Dermis microvascular lymphatic vessel endothelial cell (primary cell): ENCODE data around the gene SALL4. TPM values are rescaled to one million over a fixed set of nuclear protein-coding genes. Genes with fewer than 3 reads are reported as not detected.
"Not testable (repeated sequence)": the region's sequence is repeated elsewhere in the genome, so short reads cannot be mapped to it uniquely, and the experiment has no call there.

Experiments used
- DNase-seq, 2 donors: peaks; one replicate each; pipeline versions ENCODE4 v3.0.0 to v3.0.0-alpha.2; 2010; ENCODE audit warnings: low read depth in 2 of 2
- total RNA-seq: library from RNA; depleted of rRNA; stranded (reverse); fragments of >200 nt; gene quantifications from 2 replicates; pipeline ENCODE4 v1.2.1, GENCODE V29; 2014

SALL4 gene
- 0.26 and 0.63 TPM in 2 replicates for total RNA-seq

DNA sequence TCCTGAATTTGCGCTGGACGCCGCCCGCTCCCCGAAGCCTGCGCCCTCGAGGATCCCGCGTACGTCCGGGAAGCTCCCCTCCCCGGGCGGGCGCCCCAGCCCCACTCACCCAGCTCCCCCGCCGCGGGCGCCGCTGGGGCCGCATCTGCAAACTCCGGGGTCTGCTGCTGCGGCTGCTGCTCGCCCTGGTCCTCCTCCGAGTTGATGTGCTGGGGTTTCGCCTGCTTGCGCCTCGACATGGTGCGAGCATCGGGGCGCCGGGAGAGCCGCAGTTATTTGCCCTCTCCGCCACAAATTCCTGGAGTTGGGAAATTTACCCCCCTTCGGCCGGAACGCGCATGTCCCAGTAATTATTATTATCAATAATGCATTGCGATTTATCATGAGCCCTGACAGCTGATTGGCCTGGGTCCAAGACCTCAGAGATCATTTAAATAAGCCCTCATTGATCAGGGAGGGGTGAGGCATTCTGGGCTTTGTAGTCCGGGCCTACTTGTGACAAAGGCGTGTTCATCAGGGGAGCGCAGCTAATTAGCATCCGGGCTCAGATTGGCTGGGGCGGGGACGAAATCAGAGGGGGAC is at the start of gene SALL4:
TSS of gene SALL4 (minus strand) at position 352 of the 582 bp plus-strand sequence. CDS start at position 239, 113 bp downstream.
- no peak for DNase-seq

DNA sequence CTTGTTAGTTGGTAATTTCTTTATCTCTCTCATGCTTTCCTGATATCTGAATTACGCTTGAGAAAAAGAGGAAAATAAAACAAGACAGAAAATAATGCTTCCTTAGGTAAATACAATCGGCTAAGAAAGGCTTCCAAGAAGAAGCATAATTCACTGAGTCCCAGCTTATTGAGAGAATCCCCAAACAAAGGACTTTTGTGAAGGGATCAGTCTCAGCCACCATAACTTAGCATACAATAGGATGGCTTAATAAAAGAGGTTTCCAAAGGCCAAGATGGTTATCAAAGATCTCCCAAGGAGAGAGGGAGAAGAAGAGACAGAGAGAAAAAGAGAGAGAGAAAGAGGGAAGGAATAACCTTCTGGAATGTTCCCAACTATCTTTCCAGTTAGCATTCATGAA is 46.0 kb upstream of the SALL4 start:
- DNase-seq, result no peak

DNA sequence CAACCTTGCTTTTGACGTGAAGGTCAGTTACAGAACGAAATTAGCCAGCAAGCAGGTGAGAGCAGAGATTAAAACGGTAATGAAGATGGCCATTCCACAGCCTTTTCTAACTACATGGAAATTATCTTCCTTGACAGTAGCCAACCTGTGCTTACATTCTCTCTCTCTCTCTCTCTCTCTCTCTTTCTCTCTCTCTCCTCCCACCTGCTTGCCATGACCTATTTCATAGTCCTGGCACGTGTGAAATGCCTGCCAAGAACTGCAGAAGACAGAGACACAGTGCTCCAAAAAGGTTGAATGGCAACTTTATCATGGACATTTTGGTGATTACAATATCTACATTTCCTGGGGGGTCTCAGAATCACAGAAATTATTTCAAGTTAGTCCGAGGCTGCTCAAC is 38.5 kb upstream of the SALL4 start:
- no peak for DNase-seq

GRCh38 chr20:51837876-51838420 is 35.6 kb upstream of the SALL4 start:
- no peak for DNase-seq

- no peak for DNase-seq
Observed at GRCh38 chr20:51837436-51837835, 35.1 kb upstream of the SALL4 start.

- DNase-seq, result no peak
Observed at GRCh38 chr20:51833326-51833725, 31.0 kb upstream of the SALL4 start.

- DNase-seq, result no peak
Observed at GRCh38 chr20:51832276-51832675, 30.0 kb upstream of the SALL4 start.

GRCh38 chr20:51831866-51832265 is 29.5 kb upstream of the SALL4 start:
- no peak for DNase-seq

- DNase-seq, result no peak
Observed at GRCh38 chr20:51830538-51830937, 28.2 kb upstream of the SALL4 start.

DNA sequence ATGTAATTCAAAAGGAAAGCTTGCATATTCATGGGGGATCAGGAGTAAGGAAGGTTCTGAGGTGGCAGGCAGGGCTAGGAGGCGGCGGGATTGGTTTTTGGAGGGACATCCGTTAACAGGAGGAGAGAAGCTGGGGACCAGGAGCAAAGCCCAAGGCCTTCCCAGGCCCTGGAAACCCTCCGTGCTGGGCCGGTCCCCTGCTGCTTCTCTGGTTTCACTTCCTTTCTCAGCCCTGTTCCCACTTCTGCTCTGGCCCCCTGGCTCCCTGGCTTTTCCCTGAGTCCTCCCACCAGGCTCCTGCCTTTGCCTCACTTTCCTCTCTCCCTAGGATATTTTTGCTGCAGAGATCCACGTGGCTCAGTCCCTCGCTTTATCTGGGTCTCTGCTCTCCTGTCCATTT is 26.4 kb upstream of the SALL4 start:
- DNase-seq, result no peak

GRCh38 chr20:51826372-51826771 is 24.1 kb upstream of the SALL4 start:
- DNase-seq, result no peak

DNA sequence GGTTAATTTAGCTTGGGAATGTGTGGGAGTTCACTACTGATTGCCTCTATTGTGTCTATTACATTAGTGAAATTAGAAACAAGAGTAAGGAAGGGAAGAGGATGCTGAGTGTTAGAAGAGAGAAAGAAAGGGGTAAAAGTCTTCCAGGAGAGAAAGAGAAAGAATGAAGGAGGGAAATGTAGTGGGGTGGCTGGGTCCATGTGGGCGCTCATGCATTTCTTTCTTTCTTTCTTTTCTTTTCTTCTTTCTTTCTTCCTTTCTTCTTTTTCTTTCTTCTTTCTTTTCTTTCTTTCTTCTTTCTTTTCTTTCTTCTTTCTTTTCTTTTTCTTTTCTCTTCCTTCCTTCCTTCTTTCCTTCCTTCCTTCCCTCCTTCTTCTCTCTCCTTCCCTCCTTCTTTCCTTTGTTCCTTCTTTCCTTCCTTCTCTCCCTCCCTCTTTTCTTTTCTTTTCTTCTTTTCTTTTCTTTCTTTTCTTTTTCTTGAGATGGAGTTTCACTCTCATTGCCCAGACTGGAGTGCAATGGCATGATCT is 16.2 kb upstream of the SALL4 start:
- no peak for DNase-seq

GRCh38 chr20:51816856-51817255 is 14.5 kb upstream of the SALL4 start:
- DNase-seq, result not testable (repeated sequence)

DNA sequence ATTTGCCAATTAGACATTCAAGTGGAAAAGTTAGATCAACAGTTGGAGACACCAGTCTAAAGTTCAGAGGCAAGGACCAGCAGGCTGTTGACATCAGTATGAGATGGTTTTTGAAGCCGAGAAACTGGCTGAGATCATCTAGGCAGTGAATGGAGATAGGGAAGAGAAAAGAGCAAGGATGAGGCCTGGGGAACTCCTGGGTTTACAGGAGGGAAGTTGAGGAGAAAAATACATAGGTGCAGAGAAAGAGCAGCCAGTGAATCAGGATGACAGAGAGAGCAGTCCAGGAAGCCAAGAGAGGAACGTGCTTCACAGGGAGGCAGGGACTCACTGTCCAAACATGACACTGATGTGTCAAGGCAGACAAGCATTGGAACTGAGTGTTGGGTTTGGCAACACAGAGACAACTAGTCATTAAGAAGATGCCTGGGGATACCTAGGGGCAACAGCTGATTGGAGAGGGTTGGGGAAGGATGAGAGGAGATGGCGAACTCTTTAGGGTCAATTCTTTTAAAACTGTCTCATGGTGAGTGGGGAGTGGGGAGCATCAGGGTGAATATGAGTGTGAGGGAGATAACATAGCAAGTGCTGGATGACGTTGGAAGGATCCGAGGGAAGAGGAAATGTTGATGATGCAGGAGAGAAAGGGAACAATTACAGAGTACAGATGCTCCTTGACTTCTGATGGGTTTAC is 13.2 kb upstream of the SALL4 start:
- DNase-seq, result no peak

DNA sequence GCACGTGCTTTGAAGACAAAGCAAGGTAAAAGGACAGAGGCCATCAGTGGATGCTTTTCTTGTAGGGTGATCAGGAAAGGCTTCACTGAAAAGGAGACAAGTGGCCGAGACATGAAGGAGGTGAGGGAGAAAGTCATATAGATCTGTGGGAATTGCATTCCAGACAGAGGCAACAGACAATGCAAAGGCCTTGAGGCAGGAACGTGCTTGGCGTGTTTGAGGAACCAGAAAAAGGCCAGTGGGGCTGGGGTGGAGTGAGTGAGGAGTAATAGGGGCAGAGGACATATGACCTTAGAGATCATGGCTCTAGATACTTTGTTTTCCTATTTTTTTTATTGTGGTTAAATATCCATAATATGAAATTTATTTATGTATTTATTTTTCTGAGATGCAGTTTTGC is 10.5 kb upstream of the SALL4 start:
- DNase-seq, result no peak

DNA sequence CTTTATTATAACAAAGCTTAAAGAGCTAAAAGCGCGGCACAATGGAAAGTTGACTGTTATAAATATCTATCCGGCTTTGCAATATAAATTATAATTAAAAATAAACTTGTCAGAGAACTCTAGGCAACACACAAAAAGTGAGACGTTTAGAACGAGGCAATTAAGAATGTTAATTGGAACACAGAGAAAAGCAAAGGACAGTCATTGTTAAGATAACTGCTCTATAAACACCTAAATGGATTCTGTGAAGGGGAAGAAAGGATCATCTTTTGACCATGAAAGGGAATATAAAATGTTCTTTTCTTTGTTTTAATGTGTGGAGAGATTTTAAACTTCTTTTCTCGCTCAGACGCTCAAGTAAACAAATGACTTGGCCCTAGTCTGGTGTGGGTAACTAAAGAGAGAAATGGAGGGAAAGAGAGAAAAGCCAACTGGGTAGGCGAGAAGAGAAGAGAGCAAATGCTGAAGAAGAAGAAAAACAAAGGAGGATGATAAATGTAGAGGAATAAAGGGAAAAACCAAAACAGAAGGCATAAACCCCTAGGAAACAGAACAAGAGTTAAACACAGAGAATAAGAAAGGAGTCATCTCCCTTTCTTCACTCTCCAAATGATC is 9.3 kb upstream of the SALL4 start:
- DNase-seq, result no peak

DNA sequence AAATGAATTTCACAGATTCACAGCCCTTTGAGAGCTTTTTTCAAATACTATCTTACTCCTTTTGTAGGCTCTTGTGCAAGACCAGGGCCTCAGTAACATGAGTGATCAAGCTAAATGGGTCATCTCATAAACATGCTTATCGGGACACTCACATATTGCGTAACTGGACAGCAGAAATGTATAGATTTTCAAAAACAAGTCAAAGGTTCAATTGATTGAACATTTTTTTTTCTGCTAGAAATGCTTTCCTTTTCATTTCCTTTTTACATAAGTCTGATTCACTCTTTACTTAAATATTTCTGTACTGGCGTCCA is 8.7 kb upstream of the SALL4 start:
- no peak for DNase-seq

- no peak for DNase-seq
Observed at GRCh38 chr20:51810155-51811041, 8.1 kb upstream of the SALL4 start.

- DNase-seq, result no peak
Observed at GRCh38 chr20:51807720-51808250, 5.5 kb upstream of the SALL4 start.

GRCh38 chr20:51804754-51805153 is 2.4 kb upstream of the SALL4 start:
- no peak for DNase-seq

- DNase-seq, result no peak
Observed at GRCh38 chr20:51803148-51803854, 980 bp upstream of the SALL4 start.
